ENCODE data around the gene KPNA4. TPM values are rescaled to one million over a fixed set of nuclear protein-coding genes. Genes with fewer than 3 reads are reported as not detected.

KPNA4 gene
- polyA plus RNA-seq, 1 experiment = 28.4 TPM

- TF ChIP-seq CTCF (IDR thresholded peaks at IDR 0.05; ENCODE audit: low read depth, low read length) = no peak
- H3K27me3 ChIP-seq (ENCODE audit: control insufficient read depth, insufficient read depth, low read length) = no peaks in the 10 kb centered on the region
- H3K27ac ChIP-seq (ENCODE audit: low read depth, low read length) = no peak overlapping the region
- ChIA-PET CTCF (no interaction called here), POLR2A (no interaction called here)
- no peak overlapping the region for H3K4me3 ChIP-seq (ENCODE audit: low read depth, low read length)
- no peak for DNase-seq (ENCODE audit: low read depth, low spot score)
- H3K9me3 ChIP-seq (ENCODE audit: control insufficient read depth, insufficient read depth, low read length) = no peaks in the 10 kb centered on the region
Observed at GRCh38 chr3:160556141-160556540, 9.2 kb downstream of the KPNA4 start.

- ChIA-PET CTCF (interaction anchor here (1.3 kb wide), 1 partner anchor 10 kb away, joined by 4 read pairs; no protein-coding TSS in a partner anchor), POLR2A (interaction anchor here (1.1 kb wide), 1 partner anchor 9 kb away, joined by 3 read pairs; no protein-coding TSS in a partner anchor)
- TF ChIP-seq CTCF (IDR thresholded peaks at IDR 0.05; ENCODE audit: low read depth, low read length) = no peak
- DNase-seq (ENCODE audit: low read depth, low spot score) = no peak
- Histone ChIP-seq H3K27ac (ENCODE audit: low read depth, low read length) (no peak overlapping the region), H3K9me3 (ENCODE audit: control insufficient read depth, insufficient read depth, low read length) (peaks cover 3% of the 10 kb centered on the region; the same call in 1 of the 2 replicates), H3K27me3 (ENCODE audit: control insufficient read depth, insufficient read depth, low read length) (no peaks in the 10 kb centered on the region), H3K4me3 (ENCODE audit: low read depth, low read length) (no peak overlapping the region)
Observed at GRCh38 chr3:160554980-160555379, 10.4 kb downstream of the KPNA4 start.

GRCh38 chr3:160553827-160554226, 11.5 kb downstream of the KPNA4 start:
- ChIA-PET POLR2A (no interaction called here), CTCF (interaction anchor here (1.3 kb wide), 1 partner anchor 9 kb away, joined by 4 read pairs; no protein-coding TSS in a partner anchor)
- peaks cover 3% of the 10 kb centered on the region; the same call in 1 of the 2 replicates for H3K9me3 ChIP-seq (ENCODE audit: control insufficient read depth, insufficient read depth, low read length)
- no peaks in the 10 kb centered on the region for H3K27me3 ChIP-seq (ENCODE audit: control insufficient read depth, insufficient read depth, low read length)
- H3K27ac ChIP-seq (ENCODE audit: low read depth, low read length) = no peak overlapping the region
- H3K4me3 ChIP-seq (ENCODE audit: low read depth, low read length) = no peak overlapping the region
- DNase-seq (ENCODE audit: low read depth, low spot score) = no peak
- TF ChIP-seq CTCF (IDR thresholded peaks at IDR 0.05; ENCODE audit: low read depth, low read length) = no peak

- TF ChIP-seq CTCF (IDR thresholded peaks at IDR 0.05; ENCODE audit: low read depth, low read length) = no peak
- ChIA-PET POLR2A (no interaction called here), CTCF (no interaction called here)
- H3K4me3 ChIP-seq (ENCODE audit: low read depth, low read length) = no peak overlapping the region
- peaks cover 3% of the 10 kb centered on the region; the same call in 1 of the 2 replicates for H3K9me3 ChIP-seq (ENCODE audit: control insufficient read depth, insufficient read depth, low read length)
- no peak for DNase-seq (ENCODE audit: low read depth, low spot score)
- H3K27me3 ChIP-seq (ENCODE audit: control insufficient read depth, insufficient read depth, low read length) = no peaks in the 10 kb centered on the region
- H3K27ac ChIP-seq (ENCODE audit: low read depth, low read length) = no peak overlapping the region
Observed at GRCh38 chr3:160546727-160547126, 18.6 kb downstream of the KPNA4 start.

- no peak overlapping the region for H3K4me3 ChIP-seq (ENCODE audit: low read depth, low read length)
- H3K27ac ChIP-seq (ENCODE audit: low read depth, low read length) = no peak overlapping the region
- no peak for DNase-seq (ENCODE audit: low read depth, low spot score)
- POLR2A ChIA-PET = no interaction called here
- CTCF ChIA-PET = interaction anchor here (1.4 kb wide), 1 partner anchor 9 kb away, joined by 4 read pairs; no protein-coding TSS in a partner anchor
- H3K9me3 ChIP-seq (ENCODE audit: control insufficient read depth, insufficient read depth, low read length) = peaks cover 3% of the 10 kb centered on the region; the same call in 1 of the 2 replicates
- H3K27me3 ChIP-seq (ENCODE audit: control insufficient read depth, insufficient read depth, low read length) = no peaks in the 10 kb centered on the region
- TF ChIP-seq CTCF (IDR thresholded peaks at IDR 0.05; ENCODE audit: low read depth, low read length) = no peak
Observed at GRCh38 chr3:160545504-160545871, 19.9 kb downstream of the KPNA4 start.

Data from AG04450 (cell line).